Upper lobe of left lung (tissue), 4 donors: ENCODE data around the gene MPDZ.

ENCODE experiments used
- EP300 ChIP-seq, 4 donors: sonication (generic); formaldehyde crosslinking; IDR thresholded peaks; one replicate each; pipeline ENCODE4 v1.5.1; 2017; ENCODE audit warnings: antibody characterized with exemption in 4 of 4, control low read depth in 2 of 4
- POLR2A ChIP-seq, 4 donors: fragments of 450-650 bp; IDR thresholded peaks; one replicate each; pipeline ENCODE4 v1.5.1; 2016 to 2017; ENCODE audit warnings: antibody characterized with exemption in 4 of 4, mild to moderate bottlenecking in 2 of 4

GRCh38 chr9:13186774-13187173, 92.7 kb downstream of the MPDZ start:
- TF ChIP-seq POLR2A (IDR thresholded peaks at IDR 0.05), result no peak
- TF ChIP-seq EP300 (IDR thresholded peaks at IDR 0.05), result no peak
